Stimulated activated CD4-positive, alpha-beta T cell treated with anti-CD3 and anti-CD28 coated beads, Interleukin-4, amount 100 ng/mL, for 48 hours (primary cell): ENCODE data around the gene DOCK4.

Source experiments
- DNase-seq, 2 donors: peaks; one replicate each; pipeline ENCODE4 v3.0.0-alpha.2; 2020; ENCODE audit warnings: low read depth in 2 of 2

The DOCK4 gene

GRCh38 chr7:111815354-111815753, 390.8 kb downstream of the DOCK4 start:
- DNase-seq, result no peak

GRCh38 chr7:111813306-111813705, 392.9 kb downstream of the DOCK4 start:
- DNase-seq, result no peak

GRCh38 chr7:111806232-111806631, 400.0 kb downstream of the DOCK4 start:
- no peak for DNase-seq

- DNase-seq, result no peak
These were observed 403.0 kb downstream of the DOCK4 start for GRCh38 chr7:111803015-111803758.

GRCh38 chr7:111802194-111802772, 403.9 kb downstream of the DOCK4 start:
- DNase-seq, result no peak

- no peak for DNase-seq
These were observed 404.9 kb downstream of the DOCK4 start for GRCh38 chr7:111801277-111801676.

- peak in 1 of 2 donors; percentile 4 for DNase-seq
These were observed 409.5 kb downstream of the DOCK4 start for GRCh38 chr7:111796671-111797070.

- no peak for DNase-seq
These were observed 416.3 kb downstream of the DOCK4 start for GRCh38 chr7:111789870-111790269.

GRCh38 chr7:111789048-111789320, 417.2 kb downstream of the DOCK4 start:
- DNase-seq, result no peak

GRCh38 chr7:111788286-111789047, 417.7 kb downstream of the DOCK4 start:
- no peak for DNase-seq

GRCh38 chr7:111787741-111788140, 418.5 kb downstream of the DOCK4 start:
- no peak for DNase-seq

- DNase-seq, result no peak
These were observed 419.1 kb downstream of the DOCK4 start for GRCh38 chr7:111787099-111787498.

- DNase-seq, result no peak
These were observed 421.1 kb downstream of the DOCK4 start for GRCh38 chr7:111785076-111785475.

- no peak for DNase-seq
These were observed 421.9 kb downstream of the DOCK4 start for GRCh38 chr7:111784296-111784695.

GRCh38 chr7:111783854-111784253, 422.3 kb downstream of the DOCK4 start:
- no peak for DNase-seq

- no peak for DNase-seq
These were observed 425.7 kb downstream of the DOCK4 start for GRCh38 chr7:111780527-111780926.

GRCh38 chr7:111775206-111775605, 431.0 kb downstream of the DOCK4 start:
- no peak for DNase-seq

- no peak for DNase-seq
These were observed 433.5 kb downstream of the DOCK4 start for GRCh38 chr7:111772716-111773115.

- DNase-seq, result no peak
These were observed 434.6 kb downstream of the DOCK4 start for GRCh38 chr7:111771638-111772037.

GRCh38 chr7:111770116-111770515, 436.1 kb downstream of the DOCK4 start:
- no peak for DNase-seq

GRCh38 chr7:111765751-111766643, 440.2 kb downstream of the DOCK4 start:
- no peak for DNase-seq

GRCh38 chr7:111763221-111763801, 442.9 kb downstream of the DOCK4 start:
- DNase-seq, result no peak
